Upper lobe of left lung (tissue), 6 donors: ENCODE data around the gene KRT82. TPM values are rescaled to one million over a fixed set of nuclear protein-coding genes. Genes with fewer than 3 reads are reported as not detected.

Experiments
- ATAC-seq, 2 donors: fragments of 200-7000 bp; cut with Tn5 transposase; one replicate each; pipeline ENCODE4 v1.9.1; 2022; ENCODE audit warnings: mild to moderate bottlenecking in 2 of 2, moderate library complexity in 2 of 2; ENCODE audit not compliant: low FRiP score in 2 of 2
- DNase-seq, 2 donors: peaks; one replicate each; pipeline ENCODE4 v3.0.0-alpha.2; 2019 to 2020
- H3K27ac ChIP-seq, 4 donors: fragments of 200-600 bp; sonication (generic); one replicate each; pipeline ENCODE4 v1.5.1; 2016 to 2019
- H3K27me3 ChIP-seq, 4 donors: fragments of 200-600 bp; sonication (generic); one replicate each; pipeline ENCODE4 v1.5.1; 2017 to 2019
- H3K36me3 ChIP-seq, 4 donors: fragments of 200-600 bp; sonication (generic); one replicate each; pipeline ENCODE4 v1.5.1; 2016 to 2019
- H3K4me1 ChIP-seq, 4 donors: fragments of 200-600 bp; sonication (generic); one replicate each; pipeline ENCODE4 v1.5.1; 2018 to 2019
- H3K4me3 ChIP-seq, 4 donors: fragments of 200-600 bp; sonication (generic); one replicate each; pipeline ENCODE4 v1.5.1; 2017 to 2019; ENCODE audit warnings: mild to moderate bottlenecking in 2 of 4, moderate library complexity in 1 of 4
- H3K9me3 ChIP-seq, 4 donors: fragments of 200-600 bp; sonication (generic); one replicate each; pipeline ENCODE4 v1.5.1; 2018 to 2019
- EP300 ChIP-seq, 4 donors: sonication (generic); formaldehyde crosslinking; IDR thresholded peaks; one replicate each; pipeline ENCODE4 v1.5.1; 2017; ENCODE audit warnings: antibody characterized with exemption in 4 of 4, control low read depth in 2 of 4
- POLR2A ChIP-seq, 4 donors: fragments of 450-650 bp; IDR thresholded peaks; one replicate each; pipeline ENCODE4 v1.5.1; 2016 to 2017; ENCODE audit warnings: antibody characterized with exemption in 4 of 4, mild to moderate bottlenecking in 2 of 4
- POLR2AphosphoS5 ChIP-seq, 2 donors: sonication (generic); formaldehyde crosslinking; IDR thresholded peaks; one replicate each; pipeline ENCODE4 v1.5.1; 2017; ENCODE audit warnings: antibody characterized with exemption in 2 of 2
- WGBS, 2 donors: methylation state at CpG; one replicate each; pipeline ENCODE4 v1.1.5; 2017 to 2018; 5-methylcytosine and 5-hydroxymethylcytosine counted together
- total RNA-seq, 6 donors: library from RNA; depleted of rRNA in 4 of 6; stranded (reverse); fragments of >200 nt in 4 of 6; gene quantifications; one replicate each; pipeline versions ENCODE4 v1.1.0 to v1.2.1, GENCODE V29; 2016 to 2021
- TF ChIP-seq, protein P1 (sequence below), 6 experiments: fragments of 450-650 bp in 4 of 6; fragments of 200-600 bp in 2 of 6; sonication (generic) in 2 of 6; IDR thresholded peaks; one replicate each; pipeline ENCODE4 v1.5.1; 2016 to 2019; ENCODE audit warnings: antibody characterized with exemption in 6 of 6
- donor health status: DM: no; HTN: no; CAD: no; lungs with moderate emphysema.
- donor health status: DM: no; HTN: yes; CAD: no; lungs with severe emphysema.

KRT82 gene
- total RNA-seq, 6 donors from 2014 or later, result not detected

DNA sequence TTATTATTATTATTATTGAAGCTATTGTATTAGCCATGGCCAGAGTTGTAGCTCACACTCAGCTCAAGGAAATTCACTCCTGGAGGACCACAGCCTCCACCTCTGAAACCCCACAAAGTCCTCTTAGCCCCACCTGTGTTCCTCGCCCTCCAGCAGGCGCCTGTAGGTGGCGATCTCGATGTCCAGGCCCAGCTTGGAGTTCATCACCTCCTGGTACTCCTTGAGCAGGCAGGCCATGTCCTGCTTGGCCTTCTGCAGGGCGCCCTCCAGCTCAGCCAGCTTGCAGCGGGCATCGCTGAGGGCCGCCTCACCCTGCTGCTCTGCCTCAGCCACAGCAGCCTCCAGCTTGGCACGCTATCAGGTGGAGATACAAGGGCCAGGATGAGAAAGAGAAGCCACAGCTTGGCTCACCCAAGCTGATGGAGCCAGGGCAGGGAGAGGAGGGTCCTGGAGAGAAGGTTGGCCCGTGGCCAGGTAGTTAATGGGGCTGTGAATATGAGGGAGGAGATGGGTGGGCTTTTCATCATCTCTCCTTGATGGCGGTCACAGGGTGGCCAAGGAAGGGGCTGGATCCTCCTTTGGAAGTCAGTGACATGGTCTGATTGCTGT is 43.9 kb downstream of the KRT82 start:
- WGBS, 2 donors, result 84 to 92% methylated on average over 4 to 10 of the region's 11 CpGs
- Histone ChIP-seq H3K36me3 (no peaks in the 10 kb centered on the region), H3K4me1 (no peaks in the 10 kb centered on the region), H3K27ac (no peak overlapping the region), H3K9me3 (no peaks in the 10 kb centered on the region), H3K27me3 (no peaks in the 10 kb centered on the region), H3K4me3 (no peak overlapping the region)
- ATAC-seq (no peak), DNase-seq (no peak)
- TF ChIP-seq EP300 (IDR thresholded peaks at IDR 0.05) (no peak), POLR2A (IDR thresholded peaks at IDR 0.05) (no peak), POLR2AphosphoS5 (IDR thresholded peaks at IDR 0.05) (no peak)
- TF ChIP-seq, protein P1, sequence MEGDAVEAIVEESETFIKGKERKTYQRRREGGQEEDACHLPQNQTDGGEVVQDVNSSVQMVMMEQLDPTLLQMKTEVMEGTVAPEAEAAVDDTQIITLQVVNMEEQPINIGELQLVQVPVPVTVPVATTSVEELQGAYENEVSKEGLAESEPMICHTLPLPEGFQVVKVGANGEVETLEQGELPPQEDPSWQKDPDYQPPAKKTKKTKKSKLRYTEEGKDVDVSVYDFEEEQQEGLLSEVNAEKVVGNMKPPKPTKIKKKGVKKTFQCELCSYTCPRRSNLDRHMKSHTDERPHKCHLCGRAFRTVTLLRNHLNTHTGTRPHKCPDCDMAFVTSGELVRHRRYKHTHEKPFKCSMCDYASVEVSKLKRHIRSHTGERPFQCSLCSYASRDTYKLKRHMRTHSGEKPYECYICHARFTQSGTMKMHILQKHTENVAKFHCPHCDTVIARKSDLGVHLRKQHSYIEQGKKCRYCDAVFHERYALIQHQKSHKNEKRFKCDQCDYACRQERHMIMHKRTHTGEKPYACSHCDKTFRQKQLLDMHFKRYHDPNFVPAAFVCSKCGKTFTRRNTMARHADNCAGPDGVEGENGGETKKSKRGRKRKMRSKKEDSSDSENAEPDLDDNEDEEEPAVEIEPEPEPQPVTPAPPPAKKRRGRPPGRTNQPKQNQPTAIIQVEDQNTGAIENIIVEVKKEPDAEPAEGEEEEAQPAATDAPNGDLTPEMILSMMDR (IDR thresholded peaks at IDR 0.05), result no peak

DNA sequence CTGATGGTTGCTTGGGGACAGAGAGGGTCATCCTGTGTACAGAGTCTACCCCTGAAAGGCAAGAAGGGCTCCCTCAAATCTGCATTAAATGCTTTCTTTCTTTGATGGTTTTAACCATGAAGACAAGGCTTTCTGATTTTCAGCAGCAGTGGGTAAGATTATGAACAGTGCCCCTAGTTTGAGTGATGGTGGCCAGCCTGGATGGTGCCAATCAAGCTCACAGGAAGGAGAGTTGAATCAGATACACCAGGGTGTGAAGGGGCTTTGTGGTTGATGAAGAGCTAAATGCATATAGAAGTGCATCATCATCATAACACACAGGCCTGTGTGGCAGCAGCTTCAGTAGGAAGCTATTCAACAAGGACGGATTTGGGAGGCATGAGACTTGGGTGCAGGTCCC is 44.6 kb downstream of the KRT82 start:
- TF ChIP-seq POLR2A (IDR thresholded peaks at IDR 0.05), result no peak
- TF ChIP-seq, protein P1 (IDR thresholded peaks at IDR 0.05), result no peak
- no peak for TF ChIP-seq EP300 (IDR thresholded peaks at IDR 0.05)
- TF ChIP-seq POLR2AphosphoS5 (IDR thresholded peaks at IDR 0.05), result no peak
- Histone ChIP-seq H3K4me1 (no peaks in the 10 kb centered on the region), H3K9me3 (no peaks in the 10 kb centered on the region), H3K36me3 (no peaks in the 10 kb centered on the region), H3K27me3 (no peaks in the 10 kb centered on the region), H3K4me3 (no peak overlapping the region), H3K27ac (no peak overlapping the region)
- DNase-seq (peak in 1 of 2 donors; percentile 18), ATAC-seq (no peak)
- 91 to 93% methylated on average over 1 of the region's 1 CpG for WGBS, 2 donors

DNA sequence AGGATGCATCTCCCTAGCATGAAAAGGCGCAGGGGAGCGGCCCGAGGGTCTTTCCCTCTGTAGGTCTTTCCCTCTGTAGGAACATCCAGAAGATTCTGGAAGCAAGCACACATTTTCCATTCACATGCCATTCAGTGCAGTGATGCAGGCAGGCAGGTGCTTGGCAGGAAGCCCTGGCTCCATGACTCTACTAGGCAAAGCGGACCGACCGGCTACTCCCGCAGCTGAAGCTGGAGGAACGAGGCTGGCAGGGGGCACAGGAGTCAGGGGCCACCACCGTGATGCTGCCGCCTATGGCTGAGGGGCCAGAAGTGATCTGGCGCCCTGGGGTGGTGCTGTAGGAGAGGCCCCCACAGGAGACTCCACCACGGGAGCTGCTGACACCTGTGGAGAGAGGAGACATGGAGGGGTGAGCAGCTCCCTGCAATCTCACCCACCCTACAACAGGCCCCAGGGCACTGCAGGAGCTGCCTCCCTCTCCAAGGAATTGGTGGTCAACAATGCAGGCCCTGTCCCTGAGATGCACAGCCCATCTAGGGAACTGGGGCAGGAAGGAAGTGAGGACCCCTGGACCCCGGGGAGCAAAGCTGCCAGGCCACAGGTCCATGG is 45.4 kb downstream of the KRT82 start:
- Histone ChIP-seq H3K4me3 (no peak overlapping the region), H3K9me3 (no peaks in the 10 kb centered on the region), H3K36me3 (no peaks in the 10 kb centered on the region), H3K4me1 (no peaks in the 10 kb centered on the region), H3K27ac (no peak overlapping the region), H3K27me3 (no peaks in the 10 kb centered on the region)
- ATAC-seq, result no peak
- TF ChIP-seq, protein P1 (IDR thresholded peaks at IDR 0.05), result no peak
- no peak for TF ChIP-seq POLR2A (IDR thresholded peaks at IDR 0.05)
- TF ChIP-seq POLR2AphosphoS5 (IDR thresholded peaks at IDR 0.05), result no peak
- TF ChIP-seq EP300 (IDR thresholded peaks at IDR 0.05), result no peak
- DNase-seq, result peak; percentile 12 to 54
- 78 to 96% methylated on average over 7 to 13 of the region's 13 CpGs for WGBS, 2 donors

DNA sequence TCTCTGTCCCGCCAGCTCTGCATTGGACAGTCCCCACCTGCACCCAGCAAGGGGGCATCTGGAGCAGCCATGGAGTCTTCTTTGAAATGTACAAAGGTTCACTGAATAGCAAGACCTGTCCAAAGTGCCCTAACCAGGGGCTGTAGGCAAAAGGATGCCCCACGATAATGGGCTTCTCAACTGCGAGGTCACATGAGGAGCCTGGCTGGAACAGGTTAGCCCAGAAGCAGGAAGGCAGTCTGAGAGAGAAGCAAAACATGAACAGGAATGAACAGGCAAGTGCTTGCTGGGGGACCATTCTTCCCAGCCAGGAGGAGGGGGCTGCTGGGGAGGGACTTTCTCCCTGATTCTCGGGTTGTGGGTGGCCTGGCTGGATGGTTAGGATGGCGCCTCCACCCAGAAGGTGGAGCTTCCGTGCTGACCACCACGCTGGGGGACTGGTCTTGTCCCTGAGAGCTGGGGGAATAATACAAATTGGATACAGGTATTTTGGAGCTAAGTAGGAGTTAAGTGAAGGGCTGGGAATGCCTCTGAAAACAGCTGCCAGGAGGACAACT is 46.0 kb downstream of the KRT82 start:
- no peak overlapping the region for H3K27ac ChIP-seq
- H3K4me3 ChIP-seq, result no peak overlapping the region
- TF ChIP-seq POLR2A (IDR thresholded peaks at IDR 0.05) (no peak), EP300 (IDR thresholded peaks at IDR 0.05) (no peak), POLR2AphosphoS5 (IDR thresholded peaks at IDR 0.05) (no peak)
- TF ChIP-seq, protein P1 (IDR thresholded peaks at IDR 0.05), result no peak
- H3K27me3 ChIP-seq, result no peaks in the 10 kb centered on the region
- no peaks in the 10 kb centered on the region for H3K4me1 ChIP-seq
- H3K36me3 ChIP-seq, result no peaks in the 10 kb centered on the region
- peak in 1 of 2 donors; percentile 16 for ATAC-seq
- no peak for DNase-seq
- WGBS, 2 donors, result 77 to 81% methylated on average over 7 of the region's 7 CpGs
- H3K9me3 ChIP-seq, result no peaks in the 10 kb centered on the region
